BJ (cell line): ENCODE results near the gene BEST1. TPM values are rescaled to one million over a fixed set of nuclear protein-coding genes. Genes with fewer than 3 reads are reported as not detected.

ENCODE experiments used
- CTCF ChIA-PET: fragments of 350-600 bp; formaldehyde crosslinking; extraction: SDS; loops from one replicate; lab custom pipeline; 2021; ENCODE audit warnings: antibody characterized with exemption, inconsistent platforms; lab: Yijun Ruan, JAX
- POLR2A ChIA-PET: fragments of 300-600 bp; sonication (Branson Sonifier 250); formaldehyde crosslinking; extraction: SDS; loops from one replicate; lab custom pipeline; 2021; ENCODE audit warnings: antibody characterized with exemption; lab: Charles Lee
- DNase-seq: peaks from one replicate; pipeline ENCODE4 v3.0.0-alpha.2; 2011; ENCODE audit warnings: low read depth
- H3K27me3 ChIP-seq: 2 replicates; pipeline ENCODE4 v1.6.0; 2011; ENCODE audit warnings: low read length; ENCODE audit not compliant: control insufficient read depth, insufficient read depth
- H3K36me3 ChIP-seq: 2 replicates; pipeline ENCODE4 v1.5.1; 2011; ENCODE audit warnings: low read length; ENCODE audit not compliant: control insufficient read depth, insufficient read depth
- H3K4me3 ChIP-seq: 2 replicates; pipeline ENCODE4 v1.5.1; 2011; ENCODE audit warnings: low read depth, mild to moderate bottlenecking, control low read depth, low read length
- CTCF ChIP-seq: IDR thresholded peaks from 2 replicates; pipeline ENCODE4 v1.5.1; 2011; ENCODE audit warnings: low read depth, mild to moderate bottlenecking, control low read depth, inconsistent platforms, low read length, moderate library complexity; ENCODE audit not compliant: insufficient read depth
- polyA plus RNA-seq: library from polyadenylated mRNA; depleted of rRNA; stranded (reverse); fragments of >200 nt; gene quantifications from 2 replicates; pipeline ENCODE4 v1.2.3, GENCODE V29; 2011

BEST1 gene
- polyA plus RNA-seq, 1 experiment: 6.4 TPM

- TF ChIP-seq CTCF: no peak
- Histone ChIP-seq H3K27me3 (no peaks in the 10 kb centered on the region), H3K36me3 (peaks cover 14% of the 10 kb centered on the region), H3K4me3 (no peak overlapping the region)
- ChIA-PET CTCF (interaction anchor here (1.0 to 3.2 kb wide), 2 partner anchors 88 to 123 kb away, joined by 3 to 13 read pairs; no protein-coding TSS in a partner anchor), POLR2A (no interaction called here)
- no peak for DNase-seq
Measured at GRCh38 chr11:61959114-61959513, 9.0 kb downstream of the BEST1 start.

- DNase-seq: no peak
- Histone ChIP-seq H3K27me3 (no peaks in the 10 kb centered on the region), H3K4me3 (no peak overlapping the region), H3K36me3 (peaks cover 15% of the 10 kb centered on the region)
- ChIA-PET CTCF (interaction anchor here (0.6 to 3.2 kb wide), 3 partner anchors 89 to 272 kb away, joined by 3 to 13 read pairs (median 3); no protein-coding TSS in a partner anchor), POLR2A (no interaction called here)
- TF ChIP-seq CTCF: no peak
Measured at GRCh38 chr11:61959678-61960077, 9.5 kb downstream of the BEST1 start.

GRCh38 chr11:61960532-61960931 is 10.4 kb downstream of the BEST1 start:
- TF ChIP-seq CTCF: no peak
- H3K4me3 ChIP-seq: no peak overlapping the region
- no peak for DNase-seq
- H3K36me3 ChIP-seq: peaks cover 22% of the 10 kb centered on the region
- CTCF ChIA-PET: interaction anchor here (1.4 to 4.5 kb wide), 2 partner anchors 62 to 147 kb away, joined by 6 to 21 read pairs; no protein-coding TSS in a partner anchor
- no peaks in the 10 kb centered on the region for H3K27me3 ChIP-seq
- POLR2A ChIA-PET: no interaction called here

GRCh38 chr11:61961570-61962212 is 11.5 kb downstream of the BEST1 start:
- Histone ChIP-seq H3K4me3 (no peak overlapping the region), H3K36me3 (peaks cover 23% of the 10 kb centered on the region), H3K27me3 (no peaks in the 10 kb centered on the region)
- CTCF ChIA-PET: interaction anchor here (1.0 to 4.5 kb wide), 5 partner anchors 14 to 146 kb away, joined by 3 to 30 read pairs (median 6); no protein-coding TSS in a partner anchor
- POLR2A ChIA-PET: interaction anchor here (0.6 to 1.1 kb wide), 2 partner anchors 120 to 155 kb away, joined by 3 read pairs; no protein-coding TSS in a partner anchor
- no peak for DNase-seq
- TF ChIP-seq CTCF: no peak

- CTCF ChIA-PET: interaction anchor here (0.9 to 4.5 kb wide), 4 partner anchors 15 to 122 kb away, joined by 3 to 30 read pairs (median 13); no protein-coding TSS in a partner anchor
- no peak for DNase-seq
- POLR2A ChIA-PET: interaction anchor here (0.6 to 1.1 kb wide), 2 partner anchors 119 to 156 kb away, joined by 3 read pairs; no protein-coding TSS in a partner anchor
Measured at GRCh38 chr11:61962213-61963015, 12.3 kb downstream of the BEST1 start.

More at GRCh38 chr11:61962213-61963015, 12.3 kb downstream of the BEST1 start:
- H3K36me3 ChIP-seq: peaks cover 19% of the 10 kb centered on the region
- no peaks in the 10 kb centered on the region for H3K27me3 ChIP-seq
- H3K4me3 ChIP-seq: no peak overlapping the region
- TF ChIP-seq CTCF: no peak
